CD4-positive, alpha-beta T cell treated with Interleukin-15 for 1 hour (primary cell): ENCODE results near the gene AFF3.
"Not testable (repeated sequence)": the region's sequence is repeated elsewhere in the genome, so short reads cannot be mapped to it uniquely, and the experiment has no call there.

ENCODE experiments used
- DNase-seq: peaks from one replicate; pipeline ENCODE4 v3.0.0-alpha.2; 2020

The AFF3 gene

DNA sequence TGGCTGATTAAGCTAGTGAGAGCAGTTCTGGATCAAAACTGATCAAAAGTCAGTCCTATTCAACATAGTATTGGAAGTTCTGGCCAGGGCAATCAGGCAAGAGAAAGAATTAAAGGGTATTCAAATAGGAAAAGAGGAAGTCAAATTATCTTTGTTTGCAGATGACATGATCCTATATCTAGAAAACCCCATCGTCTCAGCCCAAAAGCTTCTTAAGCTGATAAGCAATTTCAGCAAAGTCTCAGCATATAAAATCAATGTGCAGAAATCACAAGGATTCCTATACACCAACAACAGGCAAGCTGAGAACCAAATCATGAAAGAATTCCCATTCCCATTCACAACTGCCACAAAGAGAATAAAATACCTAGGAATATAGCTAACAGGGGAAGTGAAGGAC is 368.7 kb downstream of the AFF3 start:
- DNase-seq, result not testable (repeated sequence)

DNA sequence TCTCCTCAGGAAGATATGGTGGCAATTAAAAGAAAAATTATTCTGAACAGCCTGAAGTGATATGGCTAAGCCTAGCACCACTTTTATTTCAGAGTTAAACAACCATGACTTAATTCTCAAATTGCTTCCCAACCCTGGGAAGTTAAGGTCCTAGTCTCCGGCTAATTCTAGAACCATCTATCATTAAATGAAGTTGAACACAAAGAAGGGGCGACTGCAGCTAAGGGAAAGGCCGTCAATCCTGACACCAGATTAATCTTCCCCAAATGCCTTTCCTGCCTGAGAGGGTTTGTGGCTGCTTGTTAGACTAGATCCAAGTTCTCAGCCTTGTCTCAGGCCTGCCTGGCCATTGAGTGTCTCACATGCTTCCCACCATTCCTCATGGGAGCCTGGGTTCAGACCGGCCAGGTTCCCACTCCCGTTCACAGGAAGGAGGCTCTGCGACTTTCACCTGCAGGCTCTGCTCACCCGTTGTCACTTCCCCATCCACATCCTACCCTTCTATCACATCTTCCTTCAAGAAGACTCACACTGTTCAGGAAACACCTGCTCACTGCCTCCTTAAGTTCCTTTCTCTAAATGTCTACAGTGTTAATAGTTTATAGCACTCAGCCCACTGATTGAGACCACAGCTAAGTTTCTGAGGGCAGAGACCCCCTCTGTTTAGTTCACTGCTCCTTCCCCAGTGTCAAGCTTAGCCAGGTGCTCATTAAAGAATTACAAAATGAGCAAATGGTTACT is 369.6 kb downstream of the AFF3 start:
- DNase-seq, result no peak

DNA sequence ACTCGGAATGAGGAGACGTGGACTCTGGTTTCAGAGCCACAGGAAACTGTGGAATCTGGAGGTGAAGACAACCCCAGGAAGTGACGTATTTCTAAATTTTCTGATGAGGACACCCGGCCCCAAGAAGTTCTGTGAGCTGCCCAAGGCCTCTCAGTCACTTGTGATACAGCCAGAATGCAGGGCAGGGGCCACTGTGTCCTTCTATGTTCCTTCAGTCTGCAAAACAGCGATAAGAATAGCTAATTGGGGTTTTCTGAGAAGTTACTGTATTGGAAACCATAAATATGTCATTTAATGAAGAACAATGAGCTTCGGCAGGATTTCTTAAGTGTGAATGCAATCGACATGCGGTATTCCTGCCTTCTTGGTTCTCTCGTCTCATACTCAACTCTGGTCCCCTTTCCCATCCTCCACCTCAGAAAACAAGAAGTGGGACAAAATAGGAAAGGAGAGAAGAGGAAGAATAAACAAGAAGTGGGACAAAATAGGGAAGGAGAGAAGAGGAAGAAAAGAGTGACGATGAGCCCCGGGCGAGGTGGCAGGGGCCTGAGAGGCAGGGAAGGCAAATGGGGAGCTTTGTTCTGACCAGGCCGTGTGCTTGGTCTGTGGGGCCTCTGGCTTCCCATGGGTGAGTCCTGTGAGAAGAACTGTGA is 370.6 kb downstream of the AFF3 start:
- DNase-seq, result peak; percentile 26

DNA sequence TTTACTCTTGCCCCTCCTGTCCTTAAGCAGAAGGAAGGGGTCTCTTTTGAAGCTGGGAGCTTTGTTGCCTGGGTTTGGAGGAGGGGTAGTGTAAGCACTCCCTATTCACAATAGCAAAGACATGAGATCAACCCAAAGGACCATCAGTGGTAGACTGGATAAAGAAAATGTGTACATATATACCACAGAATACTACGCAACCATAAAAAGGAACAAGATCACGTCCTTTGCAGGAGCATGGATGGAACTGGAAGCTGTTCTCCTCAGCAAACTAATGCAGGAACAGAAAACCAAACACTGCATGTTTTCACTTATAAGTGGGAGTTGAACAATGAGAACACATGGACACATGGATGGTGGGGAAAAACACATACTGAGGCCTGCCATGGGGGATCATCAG is 371.5 kb downstream of the AFF3 start:
- no peak for DNase-seq

DNA sequence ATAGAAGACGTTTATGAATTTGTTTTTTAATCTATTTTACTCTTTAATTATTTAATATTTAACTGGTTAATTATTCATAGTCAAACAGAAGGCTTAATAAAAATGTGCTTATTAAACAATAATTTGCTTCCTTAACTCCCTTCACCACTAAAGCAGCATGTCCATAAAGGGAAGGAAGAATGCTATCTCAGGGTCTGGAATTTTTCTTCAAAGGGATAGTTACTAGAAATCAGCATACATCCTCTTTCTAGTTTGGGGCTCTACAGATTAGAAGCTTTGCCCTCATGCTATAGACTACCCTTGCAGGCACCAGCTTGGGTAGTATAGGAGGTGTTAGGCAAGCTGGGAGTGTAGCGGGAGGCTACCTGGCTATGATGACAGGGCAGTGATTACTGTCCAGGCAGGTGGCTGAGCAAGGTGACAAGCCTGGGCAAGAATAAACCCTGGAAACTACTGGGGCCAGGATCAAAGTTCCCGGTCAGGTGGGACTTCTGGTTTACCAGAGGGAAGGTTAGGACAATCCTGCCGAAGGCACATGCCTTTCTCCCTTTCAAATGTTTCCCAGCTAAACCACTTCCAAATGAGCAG is 376.6 kb downstream of the AFF3 start:
- no peak for DNase-seq

DNA sequence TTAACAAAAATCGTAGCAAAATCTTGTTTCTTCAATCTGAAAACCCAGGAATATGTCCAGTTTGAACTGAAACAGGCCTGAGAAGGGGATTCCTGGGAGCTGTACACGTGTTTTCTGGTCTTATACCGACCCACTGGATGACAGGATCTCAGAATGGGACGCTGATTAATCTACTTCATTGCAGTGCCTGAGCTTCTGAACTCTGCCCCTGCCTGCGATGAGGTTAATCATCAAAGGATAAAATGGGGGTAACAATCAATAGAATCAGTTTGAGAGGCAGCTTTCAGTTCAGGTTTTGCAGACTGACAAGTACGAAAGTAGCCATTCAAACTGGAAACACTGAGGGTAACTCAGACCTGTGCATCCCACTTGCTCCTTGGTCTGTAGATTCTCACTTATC is 378.6 kb downstream of the AFF3 start:
- no peak for DNase-seq

DNA sequence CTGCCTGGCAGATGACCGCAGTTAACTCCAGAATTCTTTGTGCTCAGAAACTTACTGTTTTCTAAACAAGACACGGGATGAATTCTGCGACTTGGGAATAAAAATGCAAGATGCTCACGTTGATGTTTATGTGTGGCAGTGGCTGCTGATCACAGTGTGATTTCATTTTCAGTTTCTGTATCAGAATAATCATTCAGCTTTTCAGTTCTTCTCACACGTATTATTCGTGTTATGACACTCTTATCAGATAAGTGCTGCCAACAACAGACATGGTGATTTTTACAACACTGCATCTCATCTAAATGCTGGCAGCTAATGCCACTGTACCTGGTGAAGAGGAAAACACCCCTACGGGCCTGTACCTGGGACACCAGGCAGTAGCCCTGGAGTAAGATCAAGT is 379.7 kb downstream of the AFF3 start:
- no peak for DNase-seq

DNA sequence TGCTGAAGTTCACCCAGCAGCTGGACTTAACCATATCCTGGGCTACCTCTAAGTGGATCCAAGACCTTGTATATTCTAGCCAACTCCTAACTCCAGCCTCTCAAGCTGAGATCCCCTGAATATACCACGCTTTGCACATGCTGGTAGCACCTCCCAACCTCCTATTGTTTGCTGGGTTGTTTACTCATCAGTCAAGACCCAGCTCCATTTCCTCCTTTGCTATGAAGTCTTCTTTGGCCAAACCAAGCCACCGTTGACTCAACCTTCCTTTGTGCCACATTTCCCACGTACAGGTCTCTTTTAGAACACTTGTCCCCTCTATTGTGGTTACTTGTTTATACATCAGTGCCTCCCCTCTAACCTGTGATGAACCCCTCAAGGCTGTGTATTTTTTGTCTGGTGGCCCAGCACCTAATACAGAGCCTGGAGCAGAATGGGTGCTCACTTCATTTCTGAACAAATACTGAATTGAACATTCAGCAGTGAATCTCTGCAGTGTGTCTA is 384.7 kb downstream of the AFF3 start:
- no peak for DNase-seq

DNA sequence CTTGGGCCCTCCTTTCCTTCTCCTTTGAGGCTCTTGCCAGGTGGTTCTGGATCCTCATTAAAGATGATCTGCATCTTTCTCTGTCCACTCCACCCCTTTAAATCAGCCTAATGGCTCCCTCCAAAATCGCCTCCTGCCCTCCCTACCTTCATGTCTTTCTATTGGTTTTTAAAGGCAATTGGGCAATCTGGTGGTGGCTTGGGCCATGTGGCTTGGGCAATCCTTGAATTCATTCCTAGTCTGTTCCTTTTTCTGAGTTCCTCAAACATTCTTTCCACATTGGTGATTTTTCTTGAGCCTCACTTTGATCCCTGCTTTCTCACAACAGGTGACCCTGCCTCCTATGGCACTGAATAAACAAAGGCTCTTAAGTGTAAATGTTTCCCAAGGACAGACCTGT is 386.3 kb downstream of the AFF3 start:
- no peak for DNase-seq

DNA sequence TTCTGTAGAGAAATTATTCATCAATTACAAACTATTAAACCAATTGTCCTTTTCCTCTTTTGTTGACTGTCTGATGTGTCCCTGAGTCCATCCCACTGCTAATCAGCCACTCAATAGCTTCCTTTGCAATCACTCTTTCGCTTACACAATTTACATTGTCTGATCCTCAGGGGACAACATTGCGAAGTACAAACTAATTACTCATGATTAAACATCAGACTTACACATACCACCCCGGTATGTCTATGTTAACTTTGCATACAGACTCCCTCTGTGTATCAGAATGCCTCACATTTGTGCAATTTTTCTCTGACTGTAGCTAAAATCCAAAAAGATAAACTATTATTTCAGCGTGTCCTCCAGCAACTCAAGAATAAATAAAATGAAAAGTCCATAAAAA is 388.2 kb downstream of the AFF3 start:
- DNase-seq, result no peak

DNA sequence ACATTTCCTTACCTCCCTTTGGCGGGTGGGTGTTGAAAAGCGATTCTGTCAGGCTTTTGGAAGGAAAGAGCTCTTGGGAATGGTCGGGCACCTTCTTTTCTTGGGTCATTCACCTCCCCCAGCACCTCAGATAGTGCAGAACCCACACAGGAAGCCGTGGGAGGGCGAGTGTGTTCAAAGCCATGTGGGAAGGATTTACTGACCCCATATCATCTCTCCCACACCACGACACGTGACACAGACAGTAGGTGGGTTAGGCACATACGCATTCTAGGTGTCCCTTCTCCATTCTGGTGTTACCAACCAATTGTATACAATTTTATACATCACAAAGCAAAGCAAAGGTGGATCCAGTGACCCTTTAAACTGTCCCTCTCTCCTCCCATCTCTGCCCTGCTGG is 388.9 kb downstream of the AFF3 start:
- DNase-seq, result no peak

DNA sequence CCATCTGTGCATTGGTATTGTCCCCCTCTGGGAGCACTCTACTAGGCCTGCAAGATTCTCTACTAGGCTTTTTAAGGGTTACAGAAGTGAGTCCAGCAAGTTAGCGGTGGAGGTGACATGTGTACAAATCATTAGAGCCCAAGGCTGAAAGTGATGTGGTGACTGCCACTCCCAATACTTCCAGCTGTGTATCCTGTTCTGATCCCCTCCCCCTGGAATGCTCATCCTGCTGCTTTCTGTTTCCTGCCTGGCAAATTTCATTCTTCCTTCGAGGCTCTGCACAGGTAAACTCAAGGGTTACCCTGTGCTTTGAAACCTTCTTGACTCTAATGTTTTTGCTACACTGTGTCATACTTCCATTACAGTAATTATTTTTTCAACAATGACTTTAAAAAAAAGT is 394.0 kb downstream of the AFF3 start:
- DNase-seq, result no peak

DNA sequence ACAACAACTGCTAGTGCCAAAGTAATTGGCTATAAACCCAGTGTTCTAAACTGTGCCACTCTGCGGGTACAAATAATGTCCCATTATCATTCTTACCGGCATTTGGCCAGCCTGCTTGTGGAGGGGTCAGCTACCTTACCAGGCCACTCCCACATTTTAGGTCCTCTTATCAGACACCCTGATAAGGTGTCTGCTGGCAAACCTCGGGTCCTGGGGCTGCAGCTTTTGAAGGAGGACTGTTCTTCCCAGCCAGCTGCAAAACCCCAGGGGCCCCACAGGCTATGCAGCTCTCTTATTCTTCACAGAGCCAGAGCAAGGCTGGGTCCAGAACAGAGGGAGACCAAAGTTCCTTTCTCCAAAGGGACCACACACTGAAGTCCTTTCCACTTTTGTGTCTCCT is 394.5 kb downstream of the AFF3 start:
- DNase-seq, result no peak

DNA sequence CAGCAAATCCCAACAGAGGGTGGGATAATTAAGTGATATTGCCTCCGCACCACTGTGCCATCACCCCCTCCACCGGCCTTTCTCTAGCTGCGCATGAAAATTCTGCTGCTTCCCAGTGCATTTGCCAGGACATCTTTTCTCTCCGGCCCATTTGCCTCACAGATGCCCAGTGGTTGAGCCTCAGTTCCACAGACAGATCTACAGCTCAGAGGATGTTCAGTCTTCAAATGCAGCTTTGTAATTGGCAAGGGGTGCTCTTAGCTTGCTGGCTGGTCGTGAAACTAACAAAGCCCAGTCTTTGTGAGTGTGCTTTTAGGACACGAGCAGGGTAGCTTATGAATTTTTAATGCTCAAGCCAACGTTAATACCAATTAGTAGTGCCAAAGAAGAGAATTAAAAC is 399.2 kb downstream of the AFF3 start:
- no peak for DNase-seq

DNA sequence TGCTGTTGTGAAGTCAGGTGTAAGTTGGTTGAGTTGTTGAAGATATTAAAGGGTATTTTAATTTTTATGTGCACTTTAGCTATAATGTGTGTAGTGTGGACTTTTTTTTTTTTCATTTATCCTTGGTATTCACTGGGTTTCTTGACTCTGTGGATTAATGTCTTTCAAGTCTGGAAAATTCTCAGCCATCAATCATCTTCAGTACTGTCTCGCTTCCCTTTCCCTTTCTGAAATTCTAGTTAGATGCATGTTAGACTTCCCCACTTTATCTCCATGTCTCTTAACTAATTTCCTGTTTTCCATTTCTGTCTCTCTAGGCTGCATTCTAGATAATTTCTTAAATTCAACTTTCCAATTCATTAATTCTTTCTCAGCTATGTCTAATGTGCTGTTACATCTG is 404.9 kb downstream of the AFF3 start:
- no peak for DNase-seq

DNA sequence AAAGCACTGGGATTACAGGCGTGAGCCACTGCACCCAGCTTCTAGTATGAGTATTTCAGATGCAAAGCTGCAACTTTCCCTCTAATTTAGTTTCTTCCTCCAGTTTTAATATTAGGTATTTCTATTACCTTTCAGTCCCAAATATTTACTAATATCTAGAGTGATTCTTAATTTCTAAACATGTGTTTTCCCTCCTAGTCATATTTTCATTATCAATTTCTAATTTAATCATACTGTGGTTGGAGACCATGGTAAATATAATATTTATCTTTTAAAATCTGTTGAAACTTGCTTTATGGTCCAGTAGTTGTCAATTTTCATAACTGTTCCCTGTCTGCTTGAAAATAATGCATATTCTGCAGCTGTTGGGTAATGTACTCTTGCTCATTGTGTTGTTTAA is 406.6 kb downstream of the AFF3 start:
- no peak for DNase-seq

DNA sequence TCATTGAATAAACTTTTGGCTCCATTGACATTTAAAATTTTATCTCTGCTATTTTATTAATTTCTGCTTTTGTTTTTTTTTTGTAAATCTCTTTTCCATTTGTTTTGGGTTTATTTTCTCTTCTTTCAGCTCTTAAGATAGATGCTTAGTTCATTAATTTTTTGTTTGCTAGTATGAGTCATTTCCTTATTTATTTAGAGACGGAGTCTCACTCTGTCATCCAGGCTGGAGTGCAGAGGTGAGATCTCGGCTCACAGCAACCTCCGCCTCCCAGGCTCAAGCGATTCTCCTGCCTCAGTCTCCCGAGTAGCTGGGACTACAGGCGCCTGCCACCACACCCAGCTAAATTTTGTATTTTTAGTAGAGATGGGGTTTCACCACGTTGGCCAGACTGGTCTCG is 407.1 kb downstream of the AFF3 start:
- not testable (repeated sequence) for DNase-seq

DNA sequence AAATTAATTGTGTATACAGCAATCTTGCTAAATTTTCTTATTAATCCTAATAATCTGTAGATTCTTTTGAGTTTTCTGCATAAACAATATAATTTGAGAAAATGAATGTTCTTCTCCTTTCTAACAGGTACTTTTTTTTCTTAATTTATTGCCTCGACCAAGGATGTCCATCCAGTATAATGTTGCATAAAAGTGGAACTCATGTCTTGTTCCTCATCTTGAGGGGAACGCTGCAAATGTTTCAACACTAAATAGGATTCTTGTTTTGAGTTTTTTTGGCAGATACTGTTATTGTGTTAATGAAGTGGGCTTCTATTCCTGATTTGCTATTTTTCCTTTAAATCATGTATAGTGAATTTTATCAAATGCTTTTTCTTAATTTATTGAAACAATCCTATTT is 408.2 kb downstream of the AFF3 start:
- DNase-seq, result no peak

DNA sequence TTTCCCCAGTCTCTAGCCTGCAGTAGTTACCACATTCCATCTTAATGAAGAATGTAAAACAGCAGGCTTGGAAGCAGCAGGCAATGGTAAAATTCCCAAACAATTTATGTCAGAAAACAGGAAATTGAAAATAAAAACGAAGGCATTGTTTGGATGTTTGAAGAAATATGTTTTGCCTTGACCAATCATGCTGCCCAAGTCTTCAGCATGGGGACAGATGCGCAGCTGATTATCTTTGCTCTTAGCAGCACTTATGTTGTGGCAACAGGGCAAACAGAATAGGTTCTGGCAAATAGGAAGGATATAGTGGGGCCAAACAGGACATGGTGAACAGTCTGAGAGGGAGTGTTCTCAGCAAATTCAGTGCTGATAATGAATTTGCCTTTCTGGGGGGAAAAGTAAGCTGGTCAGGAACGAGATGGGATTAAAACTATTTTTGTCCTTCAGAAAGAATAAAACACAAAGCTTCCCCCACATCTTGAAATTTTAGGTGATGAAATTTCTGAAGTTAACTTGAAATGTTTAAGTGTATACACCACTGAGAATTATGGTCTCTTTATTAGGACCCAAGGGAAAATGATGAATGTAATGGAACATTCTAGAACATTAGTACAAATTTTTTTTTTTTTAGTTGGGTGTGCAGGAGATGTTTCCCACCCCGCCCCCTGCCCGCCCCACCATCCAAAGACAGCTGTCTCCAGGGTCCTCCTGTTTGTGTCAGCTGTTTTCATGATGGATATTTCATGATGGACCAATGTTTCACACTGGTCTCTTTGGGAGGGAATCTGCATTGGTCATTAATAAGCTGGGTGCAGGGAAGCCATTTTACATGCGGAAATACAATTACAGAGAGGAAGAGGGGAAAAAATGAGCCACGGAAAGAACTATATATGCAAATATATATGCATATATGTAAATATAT is 413.0 kb downstream of the AFF3 start:
- DNase-seq, result no peak

DNA sequence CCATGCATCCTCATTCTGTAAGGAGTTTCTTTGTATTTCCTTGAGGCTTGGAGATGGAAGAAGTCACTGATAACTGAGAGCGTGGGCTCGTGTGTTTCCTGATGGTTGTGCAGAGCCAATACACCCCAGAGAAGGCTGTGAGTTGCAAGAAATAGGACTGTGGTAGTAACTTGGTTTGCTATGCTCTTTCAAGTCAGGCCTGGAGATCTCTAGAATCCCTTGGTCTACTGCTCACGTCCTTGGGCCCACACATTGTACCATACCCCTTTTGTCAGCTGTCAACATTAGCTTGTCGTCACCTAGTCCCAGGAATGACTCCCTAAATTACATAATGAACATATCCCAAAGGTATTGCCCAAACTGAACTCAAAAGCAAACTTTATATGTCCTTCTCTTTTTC is 414.2 kb downstream of the AFF3 start:
- no peak for DNase-seq

DNA sequence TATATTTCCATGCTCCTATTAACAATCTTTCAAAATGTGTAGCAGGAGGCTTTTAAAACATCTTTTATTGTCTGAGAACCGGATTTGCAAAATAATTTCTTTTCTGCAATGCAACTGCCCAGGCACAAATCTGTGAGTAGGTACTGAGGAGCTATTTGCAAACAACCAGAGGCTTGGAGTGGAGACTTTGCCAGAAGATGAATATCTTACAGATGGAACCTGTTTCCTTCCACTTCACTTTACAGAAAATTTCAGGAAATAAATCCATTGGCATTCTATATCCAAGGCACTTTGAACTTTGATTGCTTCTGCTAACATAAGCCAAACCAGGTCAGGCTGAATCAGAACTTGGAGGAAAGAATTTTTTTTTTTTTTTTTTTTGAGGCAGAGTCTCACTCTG is 415.2 kb downstream of the AFF3 start:
- no peak for DNase-seq

DNA sequence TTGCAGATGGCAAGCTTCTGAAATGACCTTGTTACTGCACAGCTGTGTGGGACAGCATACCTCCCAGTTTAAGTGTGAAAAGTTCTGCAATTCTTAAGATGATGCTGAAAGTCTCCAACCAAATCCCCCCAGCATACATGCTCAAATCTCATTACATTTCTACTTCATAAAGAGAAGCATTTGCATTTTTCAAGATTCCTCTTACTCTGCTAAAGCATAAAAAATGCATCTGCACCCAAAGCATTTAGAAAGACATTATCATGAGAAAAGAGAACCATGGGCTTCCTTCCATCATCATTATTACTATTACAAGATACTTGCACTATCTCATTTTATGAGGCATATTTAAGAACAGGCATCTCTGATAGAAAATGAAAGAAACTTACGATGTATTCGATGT is 415.7 kb downstream of the AFF3 start:
- DNase-seq, result no peak

DNA sequence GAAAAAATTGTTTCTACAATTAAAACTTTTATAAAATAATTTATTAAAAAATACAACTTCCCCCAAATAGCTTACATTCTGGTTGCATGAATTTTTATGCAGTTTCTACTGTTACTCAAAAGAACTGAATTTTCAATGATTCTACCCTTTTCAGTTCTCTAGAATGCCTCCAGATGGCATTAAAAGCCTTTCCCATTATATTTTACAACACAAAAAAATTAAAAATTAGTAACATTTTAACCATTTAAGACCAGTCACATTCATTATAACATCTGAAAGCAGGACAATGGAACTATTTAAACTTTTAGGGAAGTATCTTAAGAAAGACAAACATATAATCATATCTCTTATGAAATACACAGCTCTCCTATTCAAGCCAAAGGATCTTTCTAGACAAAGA is 416.6 kb downstream of the AFF3 start:
- DNase-seq, result no peak
